A549 (cell line): ENCODE measurements around the gene LRRC1.

Source experiments
- MAX ChIP-seq: IDR thresholded peaks from 2 replicates; pipeline ENCODE4 v1.6.1; 2012
- RFX5 ChIP-seq: fragments of 450-650 bp; IDR thresholded peaks from 2 replicates; pipeline ENCODE4 v1.7.1; 2014; ENCODE audit warnings: antibody characterized with exemption, mild to moderate bottlenecking, moderate library complexity
- TF ChIP-seq, protein P1 (sequence below): fragments of >200 bp; sonication (Bioruptor Twin); formaldehyde crosslinking; IDR thresholded peaks from 3 replicates; pipeline ENCODE4 v1.5.1; 2016

GRCh38 chr6:53766930-53767329 is 27.9 kb upstream of the LRRC1 start:
- TF ChIP-seq, protein P1, sequence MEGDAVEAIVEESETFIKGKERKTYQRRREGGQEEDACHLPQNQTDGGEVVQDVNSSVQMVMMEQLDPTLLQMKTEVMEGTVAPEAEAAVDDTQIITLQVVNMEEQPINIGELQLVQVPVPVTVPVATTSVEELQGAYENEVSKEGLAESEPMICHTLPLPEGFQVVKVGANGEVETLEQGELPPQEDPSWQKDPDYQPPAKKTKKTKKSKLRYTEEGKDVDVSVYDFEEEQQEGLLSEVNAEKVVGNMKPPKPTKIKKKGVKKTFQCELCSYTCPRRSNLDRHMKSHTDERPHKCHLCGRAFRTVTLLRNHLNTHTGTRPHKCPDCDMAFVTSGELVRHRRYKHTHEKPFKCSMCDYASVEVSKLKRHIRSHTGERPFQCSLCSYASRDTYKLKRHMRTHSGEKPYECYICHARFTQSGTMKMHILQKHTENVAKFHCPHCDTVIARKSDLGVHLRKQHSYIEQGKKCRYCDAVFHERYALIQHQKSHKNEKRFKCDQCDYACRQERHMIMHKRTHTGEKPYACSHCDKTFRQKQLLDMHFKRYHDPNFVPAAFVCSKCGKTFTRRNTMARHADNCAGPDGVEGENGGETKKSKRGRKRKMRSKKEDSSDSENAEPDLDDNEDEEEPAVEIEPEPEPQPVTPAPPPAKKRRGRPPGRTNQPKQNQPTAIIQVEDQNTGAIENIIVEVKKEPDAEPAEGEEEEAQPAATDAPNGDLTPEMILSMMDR: no peak
- no peak for TF ChIP-seq MAX
- TF ChIP-seq RFX5: no peak
